SK-N-SH (cell line): ENCODE measurements around the gene RAB3GAP2. TPM values are rescaled to one million over a fixed set of nuclear protein-coding genes. Genes with fewer than 3 reads are reported as not detected.

ENCODE experiments used
- CTCF ChIA-PET: fragments of 300-600, 350-600 bp; formaldehyde crosslinking; extraction: SDS; loops from one replicate; lab custom pipeline; 2021; lab: Yijun Ruan, JAX
- POLR2A ChIA-PET: fragments of 350-600 bp; sonication (Branson Sonifier 250); formaldehyde crosslinking; extraction: SDS; loops from one replicate; lab custom pipeline; 2020; ENCODE audit warnings: antibody characterized with exemption, inconsistent platforms; lab: Yijun Ruan, JAX
- DNase-seq: peaks from one replicate; pipeline ENCODE4 v3.0.0; 2012
- H2AFZ ChIP-seq: fragments of 200-600 bp; sonication (generic); 2 replicates; pipeline ENCODE4 v1.8.1; 2016; ENCODE audit warnings: antibody characterized with exemption, mild to moderate bottlenecking, low read depth
- H3F3A ChIP-seq: fragments of 200-600 bp; sonication (generic); replicated peaks from 2 replicates; pipeline ENCODE3; 2016; ENCODE audit warnings: antibody characterized with exemption, mild to moderate bottlenecking; ENCODE audit not compliant: insufficient read depth
- H3K27ac ChIP-seq, 2 experiments: fragments of 200-500 bp in 1 of 2; fragments of 200-600 bp in 1 of 2; sonication (Bioruptor generic) in 1 of 2; sonication (generic), shearing (Covaris generic) in 1 of 2; 2 replicates each; pipeline versions ENCODE4 v1.5.1 to v1.6.1; 2014 to 2016; ENCODE audit warnings: low read depth in 2 of 2, inconsistent platforms in 1 of 2, low read length in 1 of 2, mild to moderate bottlenecking in 1 of 2, mixed read lengths in 1 of 2
- H3K27me3 ChIP-seq: fragments of 200-600 bp; sonication (generic), shearing (Covaris generic); 2 replicates; pipeline ENCODE4 v1.6.1; 2016; ENCODE audit warnings: mixed run types; ENCODE audit not compliant: insufficient read depth
- H3K36me3 ChIP-seq, 2 experiments: fragments of 200-500 bp in 1 of 2; fragments of 200-600 bp in 1 of 2; sonication (Bioruptor generic) in 1 of 2; sonication (generic) in 1 of 2; replicated peaks in 1 of 2; 2 replicates each; pipeline versions ENCODE3 to v1.5.1; 2014 to 2016; ENCODE audit warnings: low read length in 1 of 2, mild to moderate bottlenecking in 1 of 2; ENCODE audit not compliant: insufficient read depth in 2 of 2, control insufficient read depth in 1 of 2
- H3K4me1 ChIP-seq, 2 experiments: fragments of 200-500 bp in 1 of 2; fragments of 200-600 bp in 1 of 2; sonication (Bioruptor generic) in 1 of 2; sonication (generic), shearing (Covaris generic) in 1 of 2; 2 replicates each; pipeline versions ENCODE4 v1.5.1 to v1.6.1; 2014 to 2016; ENCODE audit warnings: low read depth in 1 of 2, low read length in 1 of 2, mixed run types in 1 of 2; ENCODE audit not compliant: insufficient read depth in 2 of 2, control insufficient read depth in 1 of 2
- H3K4me2 ChIP-seq: fragments of 200-600 bp; sonication (generic), shearing (Covaris generic); 2 replicates; pipeline ENCODE4 v1.6.1; 2017; ENCODE audit warnings: mixed run types
- H3K4me3 ChIP-seq, 2 experiments: fragments of 200-500 bp in 1 of 2; fragments of 200-600 bp in 1 of 2; sonication (Bioruptor generic) in 1 of 2; sonication (generic), shearing (Covaris generic) in 1 of 2; 2 replicates each; pipeline versions ENCODE4 v1.5.1 to v1.8.1; 2014 to 2016; ENCODE audit warnings: low read depth in 2 of 2, inconsistent platforms in 1 of 2, low read length in 1 of 2, mild to moderate bottlenecking in 1 of 2, mixed read lengths in 1 of 2, moderate library complexity in 1 of 2
- H3K79me2 ChIP-seq: fragments of 200-600 bp; sonication (generic); 2 replicates; pipeline ENCODE4 v1.8.1; 2017; ENCODE audit warnings: mild to moderate bottlenecking; ENCODE audit not compliant: insufficient read depth
- H3K9ac ChIP-seq: fragments of 200-600 bp; sonication (generic); 2 replicates; pipeline ENCODE4 v1.6.1; 2017; ENCODE audit warnings: mixed run types
- H3K9me2 ChIP-seq: fragments of 200-600 bp; sonication (generic); 2 replicates; pipeline ENCODE4 v1.6.1; 2017; ENCODE audit warnings: mixed run types
- H3K9me3 ChIP-seq: fragments of 200-600 bp; sonication (generic); 2 replicates; pipeline ENCODE4 v1.6.1; 2017; ENCODE audit warnings: mixed run types, mild to moderate bottlenecking, moderate library complexity
- H4K20me1 ChIP-seq: fragments of 200-600 bp; sonication (generic); 2 replicates; pipeline ENCODE4 v1.6.1; 2017; ENCODE audit warnings: mild to moderate bottlenecking, mixed run types; ENCODE audit not compliant: insufficient read depth
- EP300 ChIP-seq, 2 experiments: IDR thresholded peaks; 2 replicates each; pipeline versions ENCODE4 v1.4.0 to v1.6.1; 2012; ENCODE audit warnings: borderline replicate concordance in 1 of 2, low read depth in 1 of 2, low read length in 1 of 2
- EZH2phosphoT487 ChIP-seq: fragments of 200-600 bp; sonication (generic); IDR thresholded peaks from 2 replicates; pipeline ENCODE4 v1.6.1; 2017; ENCODE audit warnings: low read depth, mixed run types, mild to moderate bottlenecking, antibody characterized with exemption, moderate library complexity, borderline replicate concordance
- GABPA ChIP-seq: IDR thresholded peaks from 2 replicates; pipeline ENCODE4 v1.4.0; 2012; ENCODE audit warnings: low read depth, mild to moderate bottlenecking
- JUND ChIP-seq: IDR thresholded peaks from 2 replicates; pipeline ENCODE4 v1.4.0; 2012
- MEF2A ChIP-seq: IDR thresholded peaks from 2 replicates; pipeline ENCODE4 v1.4.0; 2012; ENCODE audit warnings: low read depth, borderline replicate concordance
- MXI1 ChIP-seq: IDR thresholded peaks from 2 replicates; pipeline ENCODE4 v1.6.1; 2012; ENCODE audit warnings: mild to moderate bottlenecking, low read depth, low read length, improper control_type of control experiment
- NRF1 ChIP-seq: IDR thresholded peaks from 2 replicates; pipeline ENCODE4 v1.6.1; 2012; ENCODE audit warnings: low read depth, mild to moderate bottlenecking, low read length
- PBX3 ChIP-seq: IDR thresholded peaks from 2 replicates; pipeline ENCODE4; 2012
- RAD21 ChIP-seq: IDR thresholded peaks from 2 replicates; pipeline ENCODE4 v1.6.1; 2012; ENCODE audit warnings: mild to moderate bottlenecking, low read length
- RCOR1 ChIP-seq: fragments of 150-350 bp; IDR thresholded peaks from 2 replicates; pipeline ENCODE4 v1.6.1; 2017; ENCODE audit warnings: antibody characterized with exemption, low read length
- RXRA ChIP-seq: IDR thresholded peaks from 2 replicates; pipeline ENCODE4 v1.4.0; 2012; ENCODE audit warnings: low read depth, mild to moderate bottlenecking, borderline replicate concordance
- TAF1 ChIP-seq: IDR thresholded peaks from 2 replicates; pipeline ENCODE4 v1.6.1; 2012; ENCODE audit warnings: low read depth, mild to moderate bottlenecking, low read length, moderate library complexity, borderline replicate concordance
- TCF12 ChIP-seq: IDR thresholded peaks from 2 replicates; pipeline ENCODE4 v1.4.0; 2012
- WGBS: methylation state at CpG from one replicate; pipeline ENCODE4 v1.1.6; 2017; ENCODE audit warnings: low lambda C conversion rate; 5-methylcytosine and 5-hydroxymethylcytosine counted together
- polyA plus RNA-seq, 3 experiments: library from polyadenylated mRNA; depleted of rRNA; stranded (reverse); fragments of >200 nt; gene quantifications; 2 replicates each; pipeline ENCODE4 v1.2.3, GENCODE V29; 2012
- TF ChIP-seq, protein P1 (sequence below): fragments of 200-600 bp; sonication (generic); IDR thresholded peaks from 2 replicates; pipeline ENCODE4 v1.6.1; 2017; ENCODE audit warnings: antibody characterized with exemption, mild to moderate bottlenecking, moderate library complexity
- TF ChIP-seq, protein P2 (sequence below): IDR thresholded peaks from 2 replicates; pipeline ENCODE4 v1.4.0; 2012; ENCODE audit warnings: low read depth

The RAB3GAP2 gene
- polyA plus RNA-seq, 1 of the 3 experiments (the other 2 are of a cell fraction) = 9.3 TPM

- Histone ChIP-seq H3K9me2 (no peaks in the 10 kb centered on the region), H3K4me3 (no peak overlapping the region; a peak in 1 of 4 replicates), H3K27me3 (no peaks in the 10 kb centered on the region), H3K9me3 (no peaks in the 10 kb centered on the region), H3K79me2 (no peaks in the 10 kb centered on the region), H3K36me3 (no peaks in the 10 kb centered on the region), H3K4me2 (no peak overlapping the region), H4K20me1 (no peaks in the 10 kb centered on the region), H3K4me1 (no peaks in the 10 kb centered on the region), H3F3A (no peaks in the 10 kb centered on the region), H3K9ac (no peak overlapping the region), H2AFZ (no peak overlapping the region), H3K27ac (no peak overlapping the region)
- DNase-seq = no peak
- TF ChIP-seq GABPA (no peak), RCOR1 (no peak)
- CTCF ChIA-PET = interaction anchor here (1.0 to 1.8 kb wide), 2 partner anchors 11 to 458 kb away, joined by 3 to 6 read pairs; no protein-coding TSS in a partner anchor
- POLR2A ChIA-PET = no interaction called here
- WGBS = 50% methylated on average over 1 of the region's 1 CpG
These were observed 46.4 kb upstream of the RAB3GAP2 start for GRCh38 chr1:220318673-220319072.

DNA sequence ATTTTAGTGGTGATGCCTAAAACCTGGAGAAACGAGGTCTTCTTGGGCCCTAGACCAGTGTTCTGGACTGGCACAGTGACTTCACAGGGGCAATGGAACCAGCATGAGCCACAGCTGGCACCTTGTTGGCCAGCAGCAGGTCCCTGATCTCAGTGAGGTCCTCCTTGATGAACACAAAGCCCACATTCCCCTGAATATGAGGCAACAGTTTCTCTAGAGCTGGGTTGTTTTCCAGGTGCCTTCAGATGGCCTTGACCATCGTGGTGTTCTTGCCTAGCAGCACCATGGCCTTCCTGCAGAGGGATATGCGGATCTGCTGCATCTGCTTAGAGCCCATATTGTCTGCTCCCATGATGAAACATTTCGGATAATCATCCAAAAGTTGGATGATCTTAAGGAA lies 44.9 kb upstream of the RAB3GAP2 start:
- Histone ChIP-seq H3K4me1 (no peaks in the 10 kb centered on the region), H3K79me2 (no peaks in the 10 kb centered on the region), H3F3A (no peaks in the 10 kb centered on the region), H3K9ac (no peak overlapping the region), H3K36me3 (no peaks in the 10 kb centered on the region), H3K4me3 (no peak overlapping the region), H3K4me2 (no peak overlapping the region), H3K27ac (no peak overlapping the region), H3K9me3 (no peaks in the 10 kb centered on the region), H4K20me1 (no peaks in the 10 kb centered on the region), H3K27me3 (no peaks in the 10 kb centered on the region), H3K9me2 (no peaks in the 10 kb centered on the region), H2AFZ (no peak overlapping the region)
- ChIA-PET POLR2A (no interaction called here), CTCF (no interaction called here)
- 46% methylated on average over 4 of the region's 4 CpGs for WGBS
- DNase-seq = no peak
- TF ChIP-seq MXI1 (no peak), NRF1 (no peak), PBX3 (no peak), JUND (no peak), RXRA (no peak), EZH2phosphoT487 (no peak), TCF12 (no peak), MEF2A (no peak), RAD21 (no peak), TAF1 (no peak), EP300 (IDR thresholded peaks at IDR 0.05; ENCODE audit: borderline replicate concordance in 1 of 2, low read depth in 1 of 2, low read length in 1 of 2) (no peak)
- TF ChIP-seq, protein P1, sequence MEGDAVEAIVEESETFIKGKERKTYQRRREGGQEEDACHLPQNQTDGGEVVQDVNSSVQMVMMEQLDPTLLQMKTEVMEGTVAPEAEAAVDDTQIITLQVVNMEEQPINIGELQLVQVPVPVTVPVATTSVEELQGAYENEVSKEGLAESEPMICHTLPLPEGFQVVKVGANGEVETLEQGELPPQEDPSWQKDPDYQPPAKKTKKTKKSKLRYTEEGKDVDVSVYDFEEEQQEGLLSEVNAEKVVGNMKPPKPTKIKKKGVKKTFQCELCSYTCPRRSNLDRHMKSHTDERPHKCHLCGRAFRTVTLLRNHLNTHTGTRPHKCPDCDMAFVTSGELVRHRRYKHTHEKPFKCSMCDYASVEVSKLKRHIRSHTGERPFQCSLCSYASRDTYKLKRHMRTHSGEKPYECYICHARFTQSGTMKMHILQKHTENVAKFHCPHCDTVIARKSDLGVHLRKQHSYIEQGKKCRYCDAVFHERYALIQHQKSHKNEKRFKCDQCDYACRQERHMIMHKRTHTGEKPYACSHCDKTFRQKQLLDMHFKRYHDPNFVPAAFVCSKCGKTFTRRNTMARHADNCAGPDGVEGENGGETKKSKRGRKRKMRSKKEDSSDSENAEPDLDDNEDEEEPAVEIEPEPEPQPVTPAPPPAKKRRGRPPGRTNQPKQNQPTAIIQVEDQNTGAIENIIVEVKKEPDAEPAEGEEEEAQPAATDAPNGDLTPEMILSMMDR = no peak
- TF ChIP-seq, protein P2, sequence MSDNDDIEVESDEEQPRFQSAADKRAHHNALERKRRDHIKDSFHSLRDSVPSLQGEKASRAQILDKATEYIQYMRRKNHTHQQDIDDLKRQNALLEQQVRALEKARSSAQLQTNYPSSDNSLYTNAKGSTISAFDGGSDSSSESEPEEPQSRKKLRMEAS = no peak
